SJSA1 (cell line): ENCODE results near the gene SORCS3. TPM values are rescaled to one million over a fixed set of nuclear protein-coding genes. Genes with fewer than 3 reads are reported as not detected.

ENCODE experiments used
- DNase-seq, 2 experiments: peaks; one replicate each; pipeline ENCODE4 v3.0.0-alpha.2; 2015 to 2020; ENCODE audit warnings: low spot score in 2 of 2, low read depth in 1 of 2
- H3K27ac ChIP-seq: fragments of 250-450 bp; sonication (Bioruptor Pico); 2 replicates; pipeline ENCODE4 v1.5.1; 2020; ENCODE audit warnings: mild to moderate bottlenecking, moderate library complexity
- H3K27me3 ChIP-seq: fragments of 250-450 bp; sonication (Bioruptor Pico); replicated peaks from 2 replicates; pipeline ENCODE4 v1.5.1; 2020; ENCODE audit warnings: mild to moderate bottlenecking, moderate library complexity
- H3K36me3 ChIP-seq: fragments of 250-450 bp; sonication (Bioruptor Pico); 2 replicates; pipeline ENCODE4 v1.5.1; 2020; ENCODE audit warnings: mild to moderate bottlenecking
- H3K4me1 ChIP-seq: fragments of 250-450 bp; sonication (Bioruptor Pico); replicated peaks from 2 replicates; pipeline ENCODE4 v1.6.1; 2021; ENCODE audit warnings: mild to moderate bottlenecking
- H3K4me3 ChIP-seq: fragments of 250-450 bp; sonication (Bioruptor Pico); 2 replicates; pipeline ENCODE4 v1.5.1; 2020; ENCODE audit warnings: mild to moderate bottlenecking
- H3K9me3 ChIP-seq: fragments of 250-450 bp; sonication (Bioruptor Pico); replicated peaks from 2 replicates; pipeline ENCODE4 v1.5.1; 2020; ENCODE audit warnings: mild to moderate bottlenecking
- total RNA-seq: library from RNA; depleted of rRNA; stranded (reverse); fragments of >200 nt; shearing (Covaris generic); gene quantifications from 2 replicates; pipeline ENCODE4 v1.2.3, GENCODE V29; 2014

The SORCS3 gene
- total RNA-seq, 1 experiment from 2014 or later, result not detected

DNA sequence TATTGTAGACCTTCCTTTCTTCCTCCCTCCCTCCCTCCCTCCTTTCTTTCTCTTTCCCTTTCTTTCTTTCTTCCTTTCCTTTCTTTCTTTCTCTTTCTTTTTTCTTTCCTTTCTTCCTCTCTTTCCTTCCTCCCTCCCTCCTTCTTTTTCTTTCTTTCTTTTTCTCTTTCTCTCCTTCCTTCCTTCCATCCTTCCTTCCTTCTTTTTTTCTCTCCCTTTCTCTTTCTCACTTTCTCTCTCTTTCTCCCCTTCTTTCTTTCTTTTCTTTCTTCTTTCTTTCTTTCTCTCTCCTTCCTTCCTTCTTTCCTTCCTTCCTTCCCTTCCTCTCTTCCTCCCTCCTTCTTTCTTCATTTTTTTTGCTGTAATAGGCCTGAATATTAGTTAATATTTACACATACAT is 638.0 kb downstream of the SORCS3 start:
- Histone ChIP-seq H3K27ac (no peak overlapping the region), H3K4me3 (no peak overlapping the region), H3K27me3 (no peaks in the 10 kb centered on the region), H3K36me3 (no peaks in the 10 kb centered on the region), H3K4me1 (no peaks in the 10 kb centered on the region), H3K9me3 (peaks cover 4% of the 10 kb centered on the region)
- no peak for DNase-seq

DNA sequence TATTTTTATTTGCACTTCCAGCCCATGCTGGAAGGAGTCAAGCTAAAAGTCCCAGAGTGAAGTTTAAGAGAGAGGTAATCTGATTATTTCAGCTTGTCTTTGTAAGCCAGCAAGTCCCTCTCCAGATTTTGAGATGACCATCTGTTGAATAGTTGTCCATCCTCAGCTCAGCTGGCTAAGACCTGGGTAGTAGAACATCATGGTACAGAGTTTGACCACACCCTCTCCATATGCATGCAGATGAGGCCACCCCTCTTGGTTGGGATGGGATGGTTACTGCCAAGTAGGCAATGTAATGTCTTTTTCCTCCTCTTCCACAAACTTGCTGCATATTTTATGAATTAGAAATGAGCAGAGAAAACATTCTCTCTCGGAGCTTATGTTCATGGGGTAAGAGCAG is 639.8 kb downstream of the SORCS3 start:
- Histone ChIP-seq H3K4me3 (no peak overlapping the region), H3K9me3 (peaks cover 4% of the 10 kb centered on the region), H3K27me3 (no peaks in the 10 kb centered on the region), H3K27ac (no peak overlapping the region), H3K4me1 (no peaks in the 10 kb centered on the region), H3K36me3 (no peaks in the 10 kb centered on the region)
- DNase-seq, result no peak

GRCh38 chr10:105284476-105285215 is 643.6 kb downstream of the SORCS3 start:
- H3K27ac ChIP-seq, result no peak overlapping the region
- no peaks in the 10 kb centered on the region for H3K4me1 ChIP-seq
- H3K9me3 ChIP-seq, result 0 out of 2 replicates have a peak, but pooled peaks cover 3% of the 10 kb centered on the region
- H3K4me3 ChIP-seq, result no peak overlapping the region
- no peaks in the 10 kb centered on the region for H3K36me3 ChIP-seq
- no peak for DNase-seq
- no peaks in the 10 kb centered on the region for H3K27me3 ChIP-seq

GRCh38 chr10:105288026-105288425 is 646.9 kb downstream of the SORCS3 start:
- H3K36me3 ChIP-seq, result no peaks in the 10 kb centered on the region
- no peak overlapping the region for H3K27ac ChIP-seq
- H3K4me3 ChIP-seq, result no peak overlapping the region
- no peaks in the 10 kb centered on the region for H3K4me1 ChIP-seq
- no peak for DNase-seq
- no peaks in the 10 kb centered on the region for H3K27me3 ChIP-seq
- peaks cover 7% of the 10 kb centered on the region; the same call in 1 of the 2 replicates for H3K9me3 ChIP-seq

GRCh38 chr10:105288613-105289012 is 647.5 kb downstream of the SORCS3 start:
- no peaks in the 10 kb centered on the region for H3K4me1 ChIP-seq
- peaks cover 9% of the 10 kb centered on the region; the same call in 1 of the 2 replicates for H3K9me3 ChIP-seq
- no peaks in the 10 kb centered on the region for H3K27me3 ChIP-seq
- no peaks in the 10 kb centered on the region for H3K36me3 ChIP-seq
- no peak for DNase-seq
- H3K4me3 ChIP-seq, result no peak overlapping the region
- H3K27ac ChIP-seq, result no peak overlapping the region

- DNase-seq, result no peak
- H3K27ac ChIP-seq, result no peak overlapping the region
- H3K27me3 ChIP-seq, result no peaks in the 10 kb centered on the region
- no peaks in the 10 kb centered on the region for H3K36me3 ChIP-seq
- H3K9me3 ChIP-seq, result peaks cover 12% of the 10 kb centered on the region; the same call in 1 of the 2 replicates
- H3K4me1 ChIP-seq, result no peaks in the 10 kb centered on the region
- no peak overlapping the region for H3K4me3 ChIP-seq
These were observed 650.5 kb downstream of the SORCS3 start for GRCh38 chr10:105291571-105291970.

DNA sequence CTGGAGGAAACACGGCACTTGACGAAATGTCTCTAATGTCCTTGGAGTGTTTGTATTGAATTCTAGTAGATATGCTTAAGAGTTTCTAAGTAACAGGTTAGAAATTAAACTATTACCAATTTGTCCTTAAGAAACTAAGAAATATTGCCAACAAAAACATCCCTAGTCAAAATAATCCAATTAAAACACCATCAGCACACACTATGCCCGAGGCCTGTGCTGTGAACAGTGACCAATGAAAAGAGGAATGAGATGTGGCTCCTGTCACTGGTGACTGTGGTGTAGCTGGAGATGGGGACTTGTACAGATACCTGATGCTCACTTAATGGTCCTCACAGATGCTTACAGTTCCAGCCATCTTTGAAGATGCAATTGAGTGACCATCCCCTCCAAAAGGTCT is 651.1 kb downstream of the SORCS3 start:
- DNase-seq, result no peak
- Histone ChIP-seq H3K9me3 (peaks cover 12% of the 10 kb centered on the region; the same call in 1 of the 2 replicates), H3K27me3 (no peaks in the 10 kb centered on the region), H3K4me3 (no peak overlapping the region), H3K4me1 (no peaks in the 10 kb centered on the region), H3K36me3 (no peaks in the 10 kb centered on the region), H3K27ac (no peak overlapping the region)
